ENCODE data around the gene UNCX. TPM values are rescaled to one million over a fixed set of nuclear protein-coding genes. Genes with fewer than 3 reads are reported as not detected.

Gene UNCX
- total RNA-seq, 1 experiment from 2014 or later, result not detected

DNA sequence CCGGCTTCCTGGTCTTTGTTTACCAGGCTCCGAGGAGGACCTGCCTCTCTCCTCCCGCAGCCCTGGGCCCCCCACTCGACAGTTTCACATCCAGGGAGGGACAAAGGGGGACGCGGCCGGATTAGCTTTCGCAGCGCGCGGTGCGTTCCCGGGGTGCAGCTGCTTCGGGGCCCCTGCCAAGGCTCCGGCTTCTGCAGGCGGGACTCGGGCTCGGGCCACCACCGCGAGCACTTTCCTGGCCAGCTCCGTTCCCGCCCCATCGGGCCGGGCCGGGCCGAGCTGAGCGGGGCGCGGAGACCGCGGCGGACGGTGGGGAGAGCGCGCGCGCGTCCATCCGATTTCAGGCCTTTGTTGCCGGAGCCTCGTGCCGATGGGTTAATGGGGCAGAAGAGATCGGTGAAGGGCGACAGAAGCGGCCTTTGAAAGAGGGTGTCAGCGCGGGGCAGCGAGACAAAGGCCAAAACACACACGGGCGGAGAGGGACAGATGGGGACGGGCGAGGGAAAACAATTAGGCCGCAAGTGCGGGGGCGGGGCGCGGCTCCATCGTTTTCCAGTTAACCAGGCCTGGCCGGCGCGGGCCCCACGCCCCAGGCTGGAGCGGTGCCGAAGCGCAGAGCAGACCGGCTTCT lies 8.5 kb upstream of the UNCX start:
- TF ChIP-seq, protein P1, sequence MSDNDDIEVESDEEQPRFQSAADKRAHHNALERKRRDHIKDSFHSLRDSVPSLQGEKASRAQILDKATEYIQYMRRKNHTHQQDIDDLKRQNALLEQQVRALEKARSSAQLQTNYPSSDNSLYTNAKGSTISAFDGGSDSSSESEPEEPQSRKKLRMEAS (IDR thresholded peaks at IDR 0.05), result no peak
- no peak for TF ChIP-seq ELF1 (IDR thresholded peaks at IDR 0.05; ENCODE audit: borderline replicate concordance, low read depth)
- no peak for TF ChIP-seq POLR2AphosphoS5 (IDR thresholded peaks at IDR 0.05; ENCODE audit: low read depth, low read length)
- Histone ChIP-seq H3K9ac (ENCODE audit: low read length) (no peak overlapping the region), H2AFZ (ENCODE audit: low read depth, low read length, poor library complexity, severe bottlenecking) (no peak overlapping the region), H3K4me3 (replicated peaks in 1 of 2; ENCODE audit: low read depth in 1 of 2, low read length in 2 of 2) (no peak overlapping the region), H3K9me3 (ENCODE audit: control insufficient read depth in 1 of 2, insufficient read depth in 1 of 2, low read depth in 1 of 2, low read length in 2 of 2) (no peaks in the 10 kb centered on the region), H3K27me3 (ENCODE audit: insufficient read depth, low read length) (no peaks in the 10 kb centered on the region), H3K27ac (ENCODE audit: low read depth, low read length) (no peak overlapping the region), H3K4me1 (ENCODE audit: control insufficient read depth in 1 of 2, insufficient read depth in 2 of 2, low read length in 2 of 2) (no peaks in the 10 kb centered on the region), H3K36me3 (ENCODE audit: control insufficient read depth in 1 of 2, insufficient read depth in 2 of 2, low read length in 2 of 2) (no peaks in the 10 kb centered on the region), H3K79me2 (ENCODE audit: insufficient read depth, low read length) (no peaks in the 10 kb centered on the region), H4K20me1 (ENCODE audit: insufficient read depth) (no peaks in the 10 kb centered on the region), H3K4me2 (ENCODE audit: low read length) (no peak overlapping the region), H3K9me2 (ENCODE audit: insufficient read depth) (no peaks in the 10 kb centered on the region)
- BruUV-seq (replicated peaks), result no TSS peak
- RAD21 ChIA-PET (ENCODE audit: low non-redundant PET in 1 of 2, low total read pairs in 2 of 2, uncharacterized antibody in 2 of 2, unreplicated experiment in 2 of 2), result no interaction called here
- intact Hi-C loops (cut with micrococcal nuclease), result no loop called here
- DNase-seq (ENCODE audit: low read depth, low spot score) (no peak), ATAC-seq (no peak)
- POLR2A ChIA-PET, result no interaction called here
- CTCF ChIA-PET, result interaction anchor here (1.8 kb wide), 1 partner anchor 186 kb away, joined by 4 read pairs; no protein-coding TSS in a partner anchor

- ChIA-PET CTCF (interaction anchor here (1.0 to 1.8 kb wide), 2 partner anchors 185 to 249 kb away, joined by 3 to 4 read pairs; no protein-coding TSS in a partner anchor), POLR2A (no interaction called here), RAD21 (ENCODE audit: low non-redundant PET in 1 of 2, low total read pairs in 2 of 2, uncharacterized antibody in 2 of 2, unreplicated experiment in 2 of 2) (interaction anchor here in 1 of 2 experiments (0.7 kb wide), 1 partner anchor 64 kb away, joined by 3 read pairs; no protein-coding TSS in a partner anchor)
- no peaks in the 10 kb centered on the region for H3K36me3 ChIP-seq (ENCODE audit: control insufficient read depth in 1 of 2, insufficient read depth in 2 of 2, low read length in 2 of 2)
- no peaks in the 10 kb centered on the region for H3K27me3 ChIP-seq (ENCODE audit: insufficient read depth, low read length)
- H3K9me2 ChIP-seq (ENCODE audit: insufficient read depth), result no peaks in the 10 kb centered on the region
- no TSS peak for BruUV-seq (replicated peaks)
- no peak overlapping the region for H3K4me3 ChIP-seq (replicated peaks in 1 of 2; ENCODE audit: low read depth in 1 of 2, low read length in 2 of 2)
- intact Hi-C loops (cut with micrococcal nuclease), result loop anchor here (1.0 kb wide), 2 partner anchors 188 to 249 kb away; no protein-coding TSS in a partner anchor
- H3K4me1 ChIP-seq (ENCODE audit: control insufficient read depth in 1 of 2, insufficient read depth in 2 of 2, low read length in 2 of 2), result no peaks in the 10 kb centered on the region
- H3K4me2 ChIP-seq (ENCODE audit: low read length), result peak overlapping the region; percentile 42
- no peak for TF ChIP-seq REST (IDR thresholded peaks at IDR 0.05; ENCODE audit: low read depth)
- TF ChIP-seq RAD21 (IDR thresholded peaks at IDR 0.05; ENCODE audit: low read depth), result no peak
- H2AFZ ChIP-seq (ENCODE audit: low read depth, low read length, poor library complexity, severe bottlenecking), result no peak overlapping the region
- no peaks in the 10 kb centered on the region for H3K79me2 ChIP-seq (ENCODE audit: insufficient read depth, low read length)
- H4K20me1 ChIP-seq (ENCODE audit: insufficient read depth), result no peaks in the 10 kb centered on the region
- no peaks in the 10 kb centered on the region for H3K9me3 ChIP-seq (ENCODE audit: control insufficient read depth in 1 of 2, insufficient read depth in 1 of 2, low read depth in 1 of 2, low read length in 2 of 2)
- H3K9ac ChIP-seq (ENCODE audit: low read length), result no peak overlapping the region
- DNase-seq (ENCODE audit: low read depth, low spot score), result no peak
- ATAC-seq, result peak; percentile 18; the same call in 1 of the 2 replicates
- H3K27ac ChIP-seq (ENCODE audit: low read depth, low read length), result no peak overlapping the region
Measured at GRCh38 chr7:1225030-1225429, 7.6 kb upstream of the UNCX start.

Measured in HCT116 (cell line).